Measurements from ENCODE around the gene NCOA1. TPM values are rescaled to one million over a fixed set of nuclear protein-coding genes. Genes with fewer than 3 reads are reported as not detected.
"Not testable (repeated sequence)": the region's sequence is repeated elsewhere in the genome, so short reads cannot be mapped to it uniquely, and the experiment has no call there.

NCOA1 gene
- polyA plus RNA-seq, 12 donors: 88.8 to 465 (median 116) TPM

- DNase-seq: no peak
These were observed 18.6 kb upstream of the NCOA1 start for GRCh38 chr2:24472416-24472815.

- DNase-seq: no peak
These were observed 17.4 kb upstream of the NCOA1 start for GRCh38 chr2:24473626-24474025.

GRCh38 chr2:24474053-24474452 is 17.0 kb upstream of the NCOA1 start:
- no peak for DNase-seq

DNA sequence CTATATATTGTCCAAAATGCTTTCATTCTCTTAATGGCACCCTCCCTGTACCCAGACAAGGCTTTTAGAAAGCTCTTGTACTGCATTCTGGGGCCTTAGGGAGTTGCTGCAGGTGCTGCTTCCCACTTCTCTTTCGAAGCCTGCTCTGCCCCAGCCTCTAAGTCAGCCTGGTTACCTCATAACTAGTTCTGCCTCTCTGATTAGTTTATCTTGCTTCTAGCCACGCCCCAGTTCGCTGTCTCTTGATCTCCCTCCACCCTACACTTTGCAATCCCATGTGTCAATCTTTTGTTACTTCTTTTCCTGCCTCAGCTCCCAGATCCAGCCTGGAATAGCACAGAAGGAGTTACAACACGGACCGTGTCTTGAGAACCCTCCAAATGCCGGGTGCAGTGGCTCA is 13.8 kb upstream of the NCOA1 start:
- DNase-seq: no peak

- no peak for DNase-seq
These were observed 12.8 kb upstream of the NCOA1 start for GRCh38 chr2:24478243-24478642.

DNA sequence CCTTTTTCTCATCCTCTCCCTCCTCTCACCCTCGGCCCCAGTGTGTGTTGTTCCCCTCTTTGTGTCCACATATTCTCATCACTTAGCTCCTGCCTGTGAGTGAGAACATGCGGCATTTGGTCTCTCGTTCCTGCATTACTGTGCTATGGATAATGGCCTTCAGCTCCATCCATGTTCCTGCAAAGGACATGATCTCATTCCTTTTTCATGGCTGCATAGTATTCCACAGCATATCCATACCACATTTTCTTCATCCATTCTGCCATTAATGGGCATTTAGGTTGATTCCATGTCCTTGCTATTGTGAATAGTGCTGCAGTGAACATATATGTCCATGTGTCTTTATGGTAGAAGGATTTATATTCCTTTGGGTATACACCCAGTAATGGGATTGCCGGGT is 10.8 kb upstream of the NCOA1 start:
- no peak for DNase-seq

GRCh38 chr2:24482251-24482971 is 8.6 kb upstream of the NCOA1 start:
- no peak for DNase-seq

GRCh38 chr2:24482972-24483300 is 8.1 kb upstream of the NCOA1 start:
- no peak for DNase-seq

- DNase-seq: not testable (repeated sequence)
These were observed 6.4 kb upstream of the NCOA1 start for GRCh38 chr2:24484677-24485076.

DNA sequence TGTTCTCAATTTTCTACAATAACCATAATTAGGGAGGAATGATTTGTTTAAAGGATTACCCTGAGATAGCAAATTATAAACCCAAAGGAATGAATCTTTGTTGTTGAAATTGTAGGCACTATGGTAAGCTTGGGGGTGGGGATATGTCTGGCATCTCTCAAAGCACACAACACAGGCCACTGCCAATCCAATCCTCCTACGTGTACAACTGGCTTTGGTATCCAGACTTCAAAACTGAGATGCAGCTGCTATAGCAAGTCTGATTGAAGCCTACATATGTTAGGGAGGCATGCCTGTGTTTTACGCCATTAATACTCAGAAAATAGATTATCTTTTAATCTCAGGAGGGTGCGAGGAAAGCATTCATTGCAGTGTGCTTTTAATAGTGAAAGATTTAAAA is 5.9 kb upstream of the NCOA1 start:
- peak; percentile 21 for DNase-seq

DNA sequence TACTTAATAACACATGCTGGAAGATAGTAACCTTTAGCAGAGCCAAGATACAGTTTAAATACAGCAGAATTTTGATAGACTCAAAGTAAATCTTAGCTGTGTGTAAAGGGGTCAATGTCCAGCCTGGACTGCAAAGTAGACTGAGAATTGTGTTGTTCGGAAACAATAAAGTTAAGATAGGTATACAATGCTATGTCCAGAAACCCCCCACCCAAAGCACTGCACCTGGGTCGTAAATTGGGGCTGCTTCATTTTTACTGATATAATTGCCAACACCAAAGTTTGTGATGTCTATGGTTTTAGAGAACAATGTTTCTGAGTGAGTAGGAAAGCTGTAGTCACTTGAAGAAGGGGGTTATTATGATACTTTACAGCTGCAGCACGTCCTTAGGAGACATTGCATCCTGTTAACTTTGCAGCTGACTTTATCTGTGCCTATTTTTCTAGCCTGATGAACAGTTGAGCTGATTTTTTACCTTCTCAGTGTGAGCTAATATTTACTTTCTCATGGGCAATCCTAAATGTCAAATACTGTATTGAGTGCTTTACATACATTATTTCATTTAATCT is 4.3 kb upstream of the NCOA1 start:
- DNase-seq: no peak

DNA sequence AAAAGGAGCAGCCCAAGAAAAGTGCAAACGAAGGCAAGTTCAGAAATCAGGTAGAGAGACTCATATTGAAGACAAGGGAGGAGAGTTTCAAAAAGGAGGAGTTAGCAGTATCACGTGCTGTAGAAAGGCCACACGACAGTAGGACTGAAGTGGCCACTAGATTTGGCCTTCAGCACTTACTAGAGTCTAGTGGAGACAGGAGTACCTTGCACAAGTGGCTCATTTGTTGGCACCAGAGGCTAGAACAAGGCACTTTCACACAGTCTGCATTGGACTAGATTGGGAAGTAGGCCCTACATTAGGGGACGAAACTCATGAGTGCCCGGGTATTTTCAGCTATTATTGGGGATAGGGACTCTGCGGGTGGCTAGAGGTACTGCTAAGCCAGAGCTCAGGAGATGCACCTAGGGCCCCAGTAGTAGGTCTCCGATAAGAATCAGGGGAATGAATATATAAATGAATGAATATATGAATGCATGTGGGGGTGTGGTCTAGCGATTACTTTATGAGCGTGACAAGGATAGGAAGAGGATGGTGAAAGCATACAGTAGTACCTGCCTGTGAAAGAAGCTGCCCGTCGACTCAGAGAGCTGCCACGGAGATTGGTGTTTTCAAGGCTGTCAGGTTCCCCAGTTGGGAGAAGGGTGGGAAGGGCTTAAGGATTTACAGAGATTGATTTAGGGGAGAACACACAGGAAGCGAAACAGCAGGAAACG is 1.4 kb upstream of the NCOA1 start:
- DNase-seq: peak; percentile 11

DNA sequence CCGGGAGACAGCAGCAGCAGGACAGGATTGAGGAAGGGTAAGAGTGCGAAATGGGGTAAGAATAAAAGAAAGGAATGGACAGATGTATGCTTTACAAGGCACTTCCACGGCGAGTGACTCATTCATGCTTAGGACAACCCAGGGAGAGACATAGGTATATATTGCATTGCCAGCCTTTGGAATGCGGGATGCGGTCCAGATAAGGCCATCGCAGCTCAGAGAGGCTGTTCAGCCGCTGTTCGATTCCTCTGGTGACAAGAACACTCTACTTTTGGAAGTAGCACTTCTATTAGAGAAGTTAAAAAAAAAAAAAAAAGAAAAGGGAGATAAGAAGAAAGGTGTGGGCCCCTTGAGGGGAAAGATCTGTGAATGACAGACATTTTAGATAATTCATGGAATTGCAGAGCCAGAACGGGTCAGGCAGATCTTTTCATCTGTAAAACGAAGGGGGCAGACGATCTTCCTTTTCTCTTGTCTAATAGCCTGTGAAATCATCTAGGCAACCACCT is 819 bp upstream of the NCOA1 start:
- DNase-seq: no peak

DNA sequence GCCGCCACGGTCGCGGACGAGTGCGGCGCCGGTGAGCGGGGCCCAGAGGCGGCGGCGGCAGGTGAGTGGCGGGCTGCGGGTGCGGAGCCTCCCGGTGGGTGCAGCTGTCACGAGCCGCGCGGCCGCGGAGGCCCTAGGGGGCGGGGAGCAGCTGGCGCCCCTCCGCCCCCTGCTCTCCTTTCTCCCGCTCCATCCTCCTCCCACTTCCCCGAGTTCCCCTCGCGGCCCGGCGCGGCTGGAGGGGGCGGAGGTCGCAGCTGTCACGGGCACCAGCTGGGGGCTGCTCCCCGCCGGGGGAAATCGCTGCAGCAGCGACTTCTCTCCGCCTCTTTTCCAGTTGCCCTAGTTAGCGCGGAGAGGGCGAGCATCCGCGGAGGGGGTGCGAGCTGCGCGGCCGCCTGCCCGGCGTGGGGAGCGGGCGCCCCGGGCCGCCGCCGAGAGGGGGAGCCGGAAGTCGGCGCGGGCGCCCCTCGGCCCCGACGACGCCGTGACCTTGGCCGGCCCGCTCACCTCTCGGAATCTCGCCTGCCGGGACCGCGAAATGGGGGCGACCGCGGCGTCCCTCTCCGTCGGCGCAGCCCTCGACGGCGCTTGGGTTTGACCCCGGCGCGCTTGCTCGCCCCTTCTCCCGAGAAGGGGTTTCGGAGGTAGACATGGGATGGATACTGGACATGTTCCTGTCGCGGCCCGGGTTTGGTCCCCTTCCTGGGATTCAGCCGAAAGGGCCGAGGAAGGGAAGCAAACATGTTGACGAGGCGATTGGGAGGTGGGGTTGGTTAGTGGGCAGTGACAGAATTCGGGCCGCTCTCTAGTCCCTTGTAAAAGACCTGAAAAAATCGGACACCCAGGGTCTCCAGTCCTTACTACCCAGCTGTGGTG is 727 bp downstream of the NCOA1 start:
- DNase-seq: peak; percentile 68

- DNase-seq: peak; percentile 36
These were observed 1.6 kb downstream of the NCOA1 start for GRCh38 chr2:24492421-24493279.

DNA sequence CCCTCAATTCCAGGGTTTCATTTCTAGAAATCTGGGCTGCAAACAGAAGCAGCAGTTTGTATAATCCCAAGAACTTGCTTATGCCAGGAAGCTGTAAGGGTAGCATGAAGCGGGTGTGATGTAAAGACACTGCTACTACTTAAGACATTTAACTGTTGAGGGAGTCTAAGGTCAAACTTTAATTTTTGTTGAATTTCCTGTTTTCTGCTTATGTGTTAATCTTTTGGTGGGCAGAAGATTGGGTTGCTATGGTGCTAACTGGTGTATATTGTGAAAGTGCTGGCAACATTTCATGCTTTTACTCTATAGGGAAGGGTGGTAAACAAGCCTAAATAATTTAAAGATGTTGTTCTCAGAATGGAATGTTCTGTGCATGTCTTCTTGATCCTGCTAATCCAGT is 2.7 kb downstream of the NCOA1 start:
- DNase-seq: no peak

DNA sequence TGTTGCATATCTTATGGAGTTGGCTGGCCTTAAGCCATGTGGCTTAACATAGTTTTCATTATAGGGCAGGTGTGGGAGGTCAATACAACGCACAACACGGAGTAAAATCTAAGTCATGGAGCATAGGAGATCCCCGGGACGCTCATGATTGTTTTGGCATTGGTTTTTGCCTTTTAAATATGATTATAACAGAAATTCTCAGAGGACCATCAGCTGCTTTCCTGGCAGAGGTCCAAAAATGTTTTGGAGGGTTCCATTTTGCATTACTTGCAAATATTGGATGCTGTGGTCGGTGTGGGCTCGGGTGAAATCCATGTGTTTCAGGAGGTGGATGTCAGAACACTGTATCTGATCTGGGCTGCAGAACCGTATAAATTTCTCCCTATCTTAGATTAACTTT is 3.4 kb downstream of the NCOA1 start:
- DNase-seq: peak; percentile 19

GRCh38 chr2:24495451-24495850 is 4.4 kb downstream of the NCOA1 start:
- no peak for DNase-seq

DNA sequence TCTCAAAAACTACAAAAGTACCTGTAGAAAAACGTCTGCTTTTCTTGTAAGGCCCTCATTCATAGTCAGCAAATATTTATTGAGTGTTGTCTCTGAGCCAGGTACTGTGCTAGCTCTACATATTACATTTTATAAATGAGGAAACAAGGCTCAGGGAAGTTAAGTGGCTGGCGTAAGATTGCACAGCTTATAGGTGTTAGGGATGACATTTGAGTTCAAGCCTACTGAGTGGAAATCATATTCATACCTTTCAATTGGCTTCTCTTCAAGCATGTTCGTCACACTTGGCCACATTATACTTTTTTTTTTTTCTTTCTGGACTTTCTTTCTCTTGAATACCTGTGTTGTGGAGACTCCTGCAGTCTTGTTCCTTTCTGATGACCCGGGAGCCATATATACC is 5.9 kb downstream of the NCOA1 start:
- DNase-seq: no peak

GRCh38 chr2:24497685-24498084 is 6.6 kb downstream of the NCOA1 start:
- no peak for DNase-seq

- no peak for DNase-seq
These were observed 7.1 kb downstream of the NCOA1 start for GRCh38 chr2:24498121-24498520.
